Endothelial cell of umbilical vein (primary cell): ENCODE data around the gene ARL5B. TPM values are rescaled to one million over a fixed set of nuclear protein-coding genes. Genes with fewer than 3 reads are reported as not detected.

ENCODE experiments used
- BruUV-seq: library from RNA; stranded (reverse); fragments of 400-500 nt; replicated peaks from 2 replicates; lab custom pipeline; 2021; lab: Mats Ljungman, UMichigan
- CTCF ChIA-PET: fragments of 300-600, 350-600 bp; sonication (Branson Sonifier 250); formaldehyde crosslinking; loops from one replicate; lab custom pipeline; 2021; ENCODE audit warnings: antibody characterized with exemption, inconsistent platforms; lab: Charles Lee
- POLR2A ChIA-PET: fragments of 300-600, 350-600 bp; sonication (Branson Sonifier 250); formaldehyde crosslinking; loops from one replicate; lab custom pipeline; 2021; ENCODE audit warnings: antibody characterized with exemption, inconsistent platforms; lab: Charles Lee
- DNase-seq: peaks from one replicate; pipeline ENCODE4 v3.0.0-alpha.2; 2011; ENCODE audit warnings: low read depth, low spot score
- FAIRE-seq: peaks from 2 replicates; lab custom pipeline; 2011; peaks lifted over from hg19 to GRCh38; lab: Jason Lieb, UNC
- H2AFZ ChIP-seq: 2 replicates; pipeline ENCODE4 v1.6.0; 2012; ENCODE audit warnings: low read depth, low read length, control low read depth, inconsistent platforms
- H3K27ac ChIP-seq: 2 replicates; pipeline ENCODE4 v1.5.1; 2011; ENCODE audit warnings: low read depth, mild to moderate bottlenecking, control low read depth, low read length, moderate library complexity; ENCODE audit not compliant: insufficient read depth
- H3K27me3 ChIP-seq, 2 experiments: 2 replicates each; pipeline versions ENCODE4 v1.6.0 to v1.6.1; 2011; ENCODE audit warnings: low read length in 2 of 2, mixed read lengths in 1 of 2; ENCODE audit not compliant: control insufficient read depth in 2 of 2, insufficient read depth in 2 of 2
- H3K36me3 ChIP-seq, 2 experiments: 2 replicates in 1 of 2; 3 replicates in 1 of 2; pipeline ENCODE4 v1.5.1; 2011; ENCODE audit warnings: low read length in 2 of 2, mild to moderate bottlenecking in 1 of 2, moderate library complexity in 1 of 2; ENCODE audit not compliant: control insufficient read depth in 2 of 2, insufficient read depth in 2 of 2; ENCODE audit errors: extremely low read depth in 1 of 2
- H3K4me1 ChIP-seq: 3 replicates; pipeline ENCODE4 v1.5.1; 2011; ENCODE audit warnings: mild to moderate bottlenecking, low read length; ENCODE audit not compliant: control insufficient read depth, insufficient read depth; ENCODE audit errors: extremely low read depth
- H3K4me2 ChIP-seq: 2 replicates; pipeline ENCODE4 v1.6.1; 2011; ENCODE audit warnings: low read length, control low read depth, mixed read lengths; ENCODE audit not compliant: insufficient read depth
- H3K4me3 ChIP-seq, 3 experiments: fragments of 200-600 bp in 1 of 3; sonication (generic), shearing (Covaris generic) in 1 of 3; replicated peaks in 1 of 3; 2 replicates each; pipeline ENCODE4 v1.5.1; 2011 to 2016; ENCODE audit warnings: control low read depth in 3 of 3, low read length in 3 of 3, mild to moderate bottlenecking in 2 of 3, inconsistent platforms in 1 of 3, low read depth in 1 of 3, moderate library complexity in 1 of 3; ENCODE audit not compliant: insufficient read depth in 1 of 3
- H3K79me2 ChIP-seq: 2 replicates; pipeline ENCODE4 v1.6.0; 2012; ENCODE audit warnings: low read length, inconsistent platforms; ENCODE audit not compliant: control insufficient read depth, insufficient read depth
- H3K9ac ChIP-seq: replicated peaks from 2 replicates; pipeline ENCODE3; 2011; ENCODE audit warnings: low read length, control low read depth; ENCODE audit not compliant: insufficient read depth; ENCODE audit errors: extremely low read depth
- H3K9me1 ChIP-seq: replicated peaks from 3 replicates; pipeline ENCODE4 v1.6.0; 2011; ENCODE audit warnings: mild to moderate bottlenecking, low read length; ENCODE audit not compliant: control insufficient read depth, insufficient read depth; ENCODE audit errors: extremely low read depth
- H3K9me3 ChIP-seq: replicated peaks from 2 replicates; pipeline ENCODE4 v1.5.1; 2012; ENCODE audit warnings: low read length, inconsistent platforms; ENCODE audit not compliant: control insufficient read depth, insufficient read depth
- H4K20me1 ChIP-seq: replicated peaks from 2 replicates; pipeline ENCODE3; 2011; ENCODE audit warnings: mild to moderate bottlenecking, low read length; ENCODE audit not compliant: control insufficient read depth, insufficient read depth; ENCODE audit errors: extremely low read depth
- EZH2 ChIP-seq: IDR thresholded peaks from 2 replicates; pipeline ENCODE4 v1.6.1; 2012; ENCODE audit warnings: borderline replicate concordance, low read depth, mild to moderate bottlenecking, moderate library complexity, low read length, inconsistent platforms; ENCODE audit not compliant: severe bottlenecking
- FOS ChIP-seq: IDR thresholded peaks from 2 replicates; pipeline ENCODE4 v1.6.1; 2011; ENCODE audit warnings: mild to moderate bottlenecking, low read length, moderate library complexity, borderline replicate concordance; ENCODE audit not compliant: insufficient read depth
- MYC ChIP-seq: IDR thresholded peaks from one replicate; pipeline ENCODE4 v1.6.1; 2011; ENCODE audit warnings: mild to moderate bottlenecking, low read depth, low read length
- POLR2A ChIP-seq: IDR thresholded peaks from 2 replicates; pipeline ENCODE4 v1.6.1; 2012; ENCODE audit warnings: low read depth, mild to moderate bottlenecking, control low read depth, low read length
- POLR2AphosphoS5 ChIP-seq: IDR thresholded peaks from 2 replicates; pipeline ENCODE4 v1.6.1; 2012; ENCODE audit warnings: low read depth, mild to moderate bottlenecking, control low read depth, low read length, moderate library complexity; ENCODE audit not compliant: insufficient read depth
- dilution Hi-C: fragments of 300-500 bp; cut with MboI; formaldehyde crosslinking; loops from one replicate; pipeline ENCODE4 v1.15.0; 2019; ENCODE audit warnings: low sequenced_read_pairs; ENCODE audit not compliant: extremely low pct_ligation_motif_present
- intact Hi-C: fragments of 100-400 bp; cut with micrococcal nuclease; formaldehyde crosslinking; loops from one replicate; pipeline ENCODE4 v1.10.0; 2022
- polyA plus RNA-seq, 4 experiments: library from polyadenylated mRNA; depleted of rRNA in 3 of 4; stranded (reverse) in 3 of 4; unstranded in 1 of 4; fragments of >200 nt; gene quantifications; 2 replicates each; pipeline versions ENCODE4 v1.2.1 to v1.2.3, GENCODE V29; 2011 to 2012; ENCODE audit warnings: missing spikeins in 1 of 4
- total RNA-seq: library from RNA; stranded (reverse); gene quantifications from 2 replicates; pipeline ENCODE4 v1.2.3, GENCODE V29; 2021
- TF ChIP-seq, protein P1 (sequence below), 2 donors: IDR thresholded peaks; 1 replicate in 1 of 2; 2 replicates in 1 of 2; pipeline ENCODE4 v1.5.1; 2011; ENCODE audit warnings: low read length in 2 of 2, mild to moderate bottlenecking in 2 of 2, moderate library complexity in 2 of 2, control low read depth in 1 of 2, inconsistent platforms in 1 of 2, low read depth in 1 of 2; ENCODE audit not compliant: insufficient read depth in 1 of 2; ENCODE audit errors: extremely low read depth in 1 of 2
- TF ChIP-seq, protein P2 (sequence below): IDR thresholded peaks from 2 replicates; pipeline ENCODE4 v1.6.1; 2011; ENCODE audit not compliant: insufficient read depth, insufficient read length

Gene ARL5B
- total and polyA plus RNA-seq, 2 donors (not counting 3 experiments of a cell fraction or from before 2014, with no cell fraction given): 5.1 to 19.1 TPM

DNA sequence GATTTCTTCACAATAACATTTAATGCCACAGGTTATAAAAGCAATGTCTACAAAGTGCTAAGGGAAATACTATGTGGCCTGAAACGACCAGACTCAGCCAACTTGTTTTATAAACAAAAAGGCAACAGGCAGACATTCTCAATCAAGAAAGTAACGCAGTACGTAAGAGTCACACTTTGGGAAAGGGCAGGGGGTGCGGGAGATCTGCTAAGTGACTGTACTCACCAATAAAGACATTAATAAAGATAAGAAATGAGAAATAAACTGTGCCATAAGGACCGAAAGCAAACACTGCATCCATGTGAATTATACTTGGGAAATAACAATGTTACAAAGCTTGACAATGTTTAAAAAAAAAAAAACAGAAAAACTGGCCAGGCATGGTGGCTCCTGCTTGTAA, 33.3 kb upstream of the ARL5B start:
- no peak overlapping the region for H3K4me2 ChIP-seq
- H3K4me3 ChIP-seq: no peak overlapping the region
- no peaks in the 10 kb centered on the region for H3K36me3 ChIP-seq
- no TSS peak for BruUV-seq
- H4K20me1 ChIP-seq: no peaks in the 10 kb centered on the region
- no peaks in the 10 kb centered on the region for H3K9me1 ChIP-seq
- dilution Hi-C loops (no loop called here), intact Hi-C loops (loop anchor here (2.0 kb wide), 1 partner anchor 33 kb away; the partner anchor contains the start of gene ARL5B)
- ChIA-PET CTCF (interaction anchor here (1.6 kb wide), 1 partner anchor 18 kb away, joined by 4 read pairs; no protein-coding TSS in a partner anchor), POLR2A (no interaction called here)
- H3K4me1 ChIP-seq: peaks cover 4% of the 10 kb centered on the region
- H3K9me3 ChIP-seq: no peaks in the 10 kb centered on the region
- no peak overlapping the region for H2AFZ ChIP-seq
- TF ChIP-seq, protein P1, sequence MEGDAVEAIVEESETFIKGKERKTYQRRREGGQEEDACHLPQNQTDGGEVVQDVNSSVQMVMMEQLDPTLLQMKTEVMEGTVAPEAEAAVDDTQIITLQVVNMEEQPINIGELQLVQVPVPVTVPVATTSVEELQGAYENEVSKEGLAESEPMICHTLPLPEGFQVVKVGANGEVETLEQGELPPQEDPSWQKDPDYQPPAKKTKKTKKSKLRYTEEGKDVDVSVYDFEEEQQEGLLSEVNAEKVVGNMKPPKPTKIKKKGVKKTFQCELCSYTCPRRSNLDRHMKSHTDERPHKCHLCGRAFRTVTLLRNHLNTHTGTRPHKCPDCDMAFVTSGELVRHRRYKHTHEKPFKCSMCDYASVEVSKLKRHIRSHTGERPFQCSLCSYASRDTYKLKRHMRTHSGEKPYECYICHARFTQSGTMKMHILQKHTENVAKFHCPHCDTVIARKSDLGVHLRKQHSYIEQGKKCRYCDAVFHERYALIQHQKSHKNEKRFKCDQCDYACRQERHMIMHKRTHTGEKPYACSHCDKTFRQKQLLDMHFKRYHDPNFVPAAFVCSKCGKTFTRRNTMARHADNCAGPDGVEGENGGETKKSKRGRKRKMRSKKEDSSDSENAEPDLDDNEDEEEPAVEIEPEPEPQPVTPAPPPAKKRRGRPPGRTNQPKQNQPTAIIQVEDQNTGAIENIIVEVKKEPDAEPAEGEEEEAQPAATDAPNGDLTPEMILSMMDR (IDR thresholded peaks at IDR 0.05; ENCODE audit: extremely low read depth in 1 of 2, insufficient read depth in 1 of 2, low read depth in 1 of 2, low read length in 2 of 2): no peak
- TF ChIP-seq FOS (no peak), MYC (no peak), EZH2 (no peak), POLR2A (no peak), POLR2AphosphoS5 (no peak)
- TF ChIP-seq, protein P2, sequence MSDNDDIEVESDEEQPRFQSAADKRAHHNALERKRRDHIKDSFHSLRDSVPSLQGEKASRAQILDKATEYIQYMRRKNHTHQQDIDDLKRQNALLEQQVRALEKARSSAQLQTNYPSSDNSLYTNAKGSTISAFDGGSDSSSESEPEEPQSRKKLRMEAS: no peak
- DNase-seq (no peak), FAIRE-seq (no peak)
- no peaks in the 10 kb centered on the region for H3K27me3 ChIP-seq
- H3K9ac ChIP-seq: no peak overlapping the region
- H3K79me2 ChIP-seq: no peaks in the 10 kb centered on the region
- no peak overlapping the region for H3K27ac ChIP-seq
